ENCODE measurements around the gene SLC22A1. TPM values are rescaled to one million over a fixed set of nuclear protein-coding genes. Genes with fewer than 3 reads are reported as not detected.

Gene SLC22A1
- total RNA-seq, 1 donor from 2014 or later, result 0.27 TPM

DNA sequence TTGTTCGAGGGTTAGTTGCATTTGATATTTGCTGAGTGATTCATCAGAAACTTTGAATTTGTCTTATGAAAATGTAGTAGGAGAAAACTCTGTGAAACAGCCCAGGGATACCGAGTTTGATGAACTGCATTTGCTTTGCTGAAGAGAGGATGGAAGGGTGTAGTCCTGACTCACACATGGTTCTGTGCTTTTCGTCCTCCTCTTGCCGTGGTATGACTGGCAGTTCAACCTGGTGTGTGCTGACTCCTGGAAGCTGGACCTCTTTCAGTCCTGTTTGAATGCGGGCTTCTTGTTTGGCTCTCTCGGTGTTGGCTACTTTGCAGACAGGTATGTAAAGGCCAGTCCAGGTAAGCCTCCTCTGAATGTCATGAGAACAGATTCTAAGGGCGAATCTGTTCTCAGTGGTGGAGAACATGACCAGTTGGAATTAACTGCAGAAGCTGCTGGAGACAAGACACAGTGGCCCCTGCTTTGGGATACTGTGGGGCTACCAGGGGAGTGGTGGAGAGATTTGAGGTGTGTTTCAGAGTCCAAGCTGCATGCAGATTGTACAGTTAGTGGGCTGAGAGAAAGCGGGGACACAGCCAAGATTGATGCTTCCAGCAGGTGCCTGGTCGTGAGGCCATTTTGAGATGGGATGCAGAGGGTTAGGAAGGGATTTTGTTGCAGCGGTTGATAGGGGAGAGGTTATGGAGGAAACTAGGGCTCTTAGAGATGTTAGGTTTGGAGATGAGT lies 8.4 kb downstream of the SLC22A1 start:
- intact Hi-C loops (cut with micrococcal nuclease), result loop anchor here (10.0 kb wide), 1 partner anchor 325 kb away; no protein-coding TSS in a partner anchor
- no peaks in the 10 kb centered on the region for H3K9me3 ChIP-seq (replicated peaks)
- TF ChIP-seq, protein P1, sequence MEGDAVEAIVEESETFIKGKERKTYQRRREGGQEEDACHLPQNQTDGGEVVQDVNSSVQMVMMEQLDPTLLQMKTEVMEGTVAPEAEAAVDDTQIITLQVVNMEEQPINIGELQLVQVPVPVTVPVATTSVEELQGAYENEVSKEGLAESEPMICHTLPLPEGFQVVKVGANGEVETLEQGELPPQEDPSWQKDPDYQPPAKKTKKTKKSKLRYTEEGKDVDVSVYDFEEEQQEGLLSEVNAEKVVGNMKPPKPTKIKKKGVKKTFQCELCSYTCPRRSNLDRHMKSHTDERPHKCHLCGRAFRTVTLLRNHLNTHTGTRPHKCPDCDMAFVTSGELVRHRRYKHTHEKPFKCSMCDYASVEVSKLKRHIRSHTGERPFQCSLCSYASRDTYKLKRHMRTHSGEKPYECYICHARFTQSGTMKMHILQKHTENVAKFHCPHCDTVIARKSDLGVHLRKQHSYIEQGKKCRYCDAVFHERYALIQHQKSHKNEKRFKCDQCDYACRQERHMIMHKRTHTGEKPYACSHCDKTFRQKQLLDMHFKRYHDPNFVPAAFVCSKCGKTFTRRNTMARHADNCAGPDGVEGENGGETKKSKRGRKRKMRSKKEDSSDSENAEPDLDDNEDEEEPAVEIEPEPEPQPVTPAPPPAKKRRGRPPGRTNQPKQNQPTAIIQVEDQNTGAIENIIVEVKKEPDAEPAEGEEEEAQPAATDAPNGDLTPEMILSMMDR (IDR thresholded peaks at IDR 0.05; ENCODE audit: borderline replicate concordance), result no peak
- H3K4me1 ChIP-seq, result no peaks in the 10 kb centered on the region
- H3K36me3 ChIP-seq, result no peaks in the 10 kb centered on the region
- H3K27ac ChIP-seq (replicated peaks), result no peak overlapping the region
- H3K4me3 ChIP-seq, result no peak overlapping the region
- DNase-seq, result no peak
- no peaks in the 10 kb centered on the region for H3K27me3 ChIP-seq (ENCODE audit: low read depth)

DNA sequence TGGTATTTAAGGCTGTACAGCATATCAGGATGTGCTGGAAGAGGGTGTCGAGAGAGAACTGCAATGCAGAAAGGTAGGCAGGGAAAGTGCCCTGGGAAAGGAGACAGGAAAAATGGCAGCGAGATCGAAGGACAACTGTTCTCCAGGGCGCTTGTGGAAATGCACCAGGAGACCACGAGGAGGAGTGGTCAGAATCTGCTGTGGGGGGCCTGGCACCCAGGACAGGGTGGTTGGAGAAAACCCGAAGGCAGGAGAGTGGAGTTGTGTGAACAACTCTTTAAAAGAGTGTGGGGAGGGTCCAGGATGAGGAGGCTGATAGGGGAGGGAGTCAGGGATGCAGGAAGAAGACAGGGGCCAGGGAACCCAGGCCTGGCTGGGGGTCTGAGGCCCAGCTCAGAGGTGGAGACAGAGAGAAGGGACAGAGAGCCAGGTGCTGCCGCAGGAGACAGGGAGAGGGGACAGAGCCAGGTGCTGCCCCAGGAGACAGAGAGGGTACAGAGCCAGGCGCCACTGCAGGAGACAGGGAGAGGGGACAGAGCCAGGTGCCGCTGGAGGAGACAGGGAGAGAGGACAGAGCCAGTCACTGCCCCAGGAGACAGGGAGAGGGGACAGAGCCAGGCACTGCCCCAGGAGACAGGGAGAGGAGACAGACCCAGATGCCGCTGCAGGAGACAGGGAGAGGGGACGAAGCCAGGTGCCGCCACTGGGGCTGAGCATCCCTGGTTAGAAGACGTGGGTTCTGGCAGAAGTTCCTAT lies 9.3 kb downstream of the SLC22A1 start:
- intact Hi-C loops (cut with micrococcal nuclease), result loop anchor here (10.0 kb wide), 1 partner anchor 324 kb away; no protein-coding TSS in a partner anchor
- H3K4me3 ChIP-seq, result no peak overlapping the region
- no peak overlapping the region for H3K27ac ChIP-seq (replicated peaks)
- no peaks in the 10 kb centered on the region for H3K4me1 ChIP-seq
- TF ChIP-seq, protein P1 (IDR thresholded peaks at IDR 0.05; ENCODE audit: borderline replicate concordance), result no peak
- no peaks in the 10 kb centered on the region for H3K9me3 ChIP-seq (replicated peaks)
- DNase-seq, result no peak
- no peaks in the 10 kb centered on the region for H3K27me3 ChIP-seq (ENCODE audit: low read depth)
- H3K36me3 ChIP-seq, result no peaks in the 10 kb centered on the region

DNA sequence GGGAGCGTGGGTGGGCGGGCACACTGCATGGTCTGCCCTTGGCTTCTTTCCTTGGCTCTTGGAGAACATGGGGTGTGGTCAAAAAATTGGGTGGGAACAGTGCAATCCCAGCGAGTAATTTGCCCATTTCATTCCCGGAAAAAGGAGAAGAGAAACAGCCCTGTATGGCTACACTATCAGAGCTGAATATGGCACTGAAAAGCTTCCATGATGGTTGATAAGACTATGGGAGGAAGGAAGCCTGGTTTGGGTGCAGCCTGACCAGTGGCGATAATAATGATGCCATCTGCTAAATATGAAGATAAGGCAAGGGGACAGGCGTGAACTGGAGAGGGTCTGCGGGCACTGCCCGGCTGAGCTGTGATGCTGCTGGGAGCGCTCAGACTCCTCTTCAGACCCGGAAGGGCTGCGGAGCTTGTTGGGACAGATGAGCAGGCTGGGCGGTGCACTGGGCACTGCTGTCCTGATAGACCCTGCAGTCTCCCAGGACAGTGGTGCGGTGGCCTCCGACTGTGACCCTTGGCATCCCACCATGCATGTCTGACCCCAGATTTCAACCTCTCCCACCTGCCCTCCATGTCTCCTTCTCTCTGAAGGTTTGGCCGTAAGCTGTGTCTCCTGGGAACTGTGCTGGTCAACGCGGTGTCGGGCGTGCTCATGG lies 10.2 kb downstream of the SLC22A1 start:
- Histone ChIP-seq H3K36me3 (no peaks in the 10 kb centered on the region), H3K9me3 (replicated peaks) (no peaks in the 10 kb centered on the region), H3K4me1 (no peaks in the 10 kb centered on the region), H3K27me3 (ENCODE audit: low read depth) (no peaks in the 10 kb centered on the region), H3K27ac (replicated peaks) (no peak overlapping the region), H3K4me3 (no peak overlapping the region)
- TF ChIP-seq, protein P1 (IDR thresholded peaks at IDR 0.05; ENCODE audit: borderline replicate concordance), result no peak
- intact Hi-C loops (cut with micrococcal nuclease), result loop anchor here (10.0 kb wide), 1 partner anchor 323 kb away; no protein-coding TSS in a partner anchor
- DNase-seq, result no peak

DNA sequence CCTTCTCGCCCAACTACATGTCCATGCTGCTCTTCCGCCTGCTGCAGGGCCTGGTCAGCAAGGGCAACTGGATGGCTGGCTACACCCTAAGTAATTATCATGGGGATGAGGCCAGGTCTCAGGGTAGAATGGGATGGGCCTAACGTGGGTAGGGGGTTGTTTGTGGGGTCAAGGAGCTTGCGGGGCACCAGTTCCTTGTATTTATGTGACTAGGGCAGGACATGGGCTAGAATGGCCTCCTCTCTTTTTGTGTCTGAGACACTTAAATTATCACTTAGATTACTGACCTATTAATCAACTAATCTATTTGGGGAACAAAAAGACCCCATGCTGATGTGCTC lies 10.7 kb downstream of the SLC22A1 start:
- TF ChIP-seq, protein P1 (IDR thresholded peaks at IDR 0.05; ENCODE audit: borderline replicate concordance), result no peak
- intact Hi-C loops (cut with micrococcal nuclease), result loop anchor here (10.0 kb wide), 1 partner anchor 323 kb away; no protein-coding TSS in a partner anchor
- no peak for DNase-seq

DNA sequence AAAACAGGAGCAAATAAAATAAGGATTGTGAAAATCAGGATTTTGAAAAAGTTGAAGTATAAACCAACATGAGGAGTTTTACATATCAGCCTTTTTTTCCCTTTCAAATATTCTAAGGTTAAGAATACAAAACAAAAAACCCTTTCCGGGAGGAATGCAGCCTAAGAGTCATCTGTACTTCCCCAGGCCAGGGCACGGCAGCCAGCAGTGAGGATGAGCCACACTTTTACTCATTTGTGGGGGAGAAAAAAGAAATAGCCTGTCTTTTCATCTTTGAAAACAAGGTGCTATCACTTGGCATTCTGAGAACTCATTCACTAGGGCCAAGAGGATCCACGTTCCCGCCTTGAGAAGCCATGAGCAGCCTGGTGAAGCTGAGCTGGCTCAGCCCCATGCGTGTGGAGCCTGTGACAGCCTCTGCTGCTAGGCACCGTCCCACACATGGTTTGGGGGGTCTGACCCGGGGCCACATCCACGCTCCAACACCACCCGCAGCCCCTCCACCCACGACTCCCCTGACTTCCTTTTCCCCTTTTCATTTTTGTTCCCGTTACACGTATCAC lies 11.2 kb downstream of the SLC22A1 start:
- intact Hi-C loops (cut with micrococcal nuclease), result loop anchor here (10.0 kb wide), 1 partner anchor 322 kb away; no protein-coding TSS in a partner anchor
- H3K4me3 ChIP-seq, result no peak overlapping the region
- TF ChIP-seq, protein P1 (IDR thresholded peaks at IDR 0.05; ENCODE audit: borderline replicate concordance), result no peak
- no peaks in the 10 kb centered on the region for H3K36me3 ChIP-seq
- no peak for DNase-seq
- H3K27ac ChIP-seq (replicated peaks), result no peak overlapping the region
- no peaks in the 10 kb centered on the region for H3K27me3 ChIP-seq (ENCODE audit: low read depth)
- no peaks in the 10 kb centered on the region for H3K9me3 ChIP-seq (replicated peaks)
- H3K4me1 ChIP-seq, result no peaks in the 10 kb centered on the region

More for the DNA sequence above, 10.7 kb downstream of the SLC22A1 start:
- Histone ChIP-seq H3K9me3 (replicated peaks) (no peaks in the 10 kb centered on the region), H3K4me3 (no peak overlapping the region), H3K4me1 (no peaks in the 10 kb centered on the region), H3K27me3 (ENCODE audit: low read depth) (no peaks in the 10 kb centered on the region), H3K36me3 (no peaks in the 10 kb centered on the region), H3K27ac (replicated peaks) (no peak overlapping the region)

Data from left ventricle myocardium inferior (tissue), 1 donor.